ENCODE results near the gene MBNL1.

DNA sequence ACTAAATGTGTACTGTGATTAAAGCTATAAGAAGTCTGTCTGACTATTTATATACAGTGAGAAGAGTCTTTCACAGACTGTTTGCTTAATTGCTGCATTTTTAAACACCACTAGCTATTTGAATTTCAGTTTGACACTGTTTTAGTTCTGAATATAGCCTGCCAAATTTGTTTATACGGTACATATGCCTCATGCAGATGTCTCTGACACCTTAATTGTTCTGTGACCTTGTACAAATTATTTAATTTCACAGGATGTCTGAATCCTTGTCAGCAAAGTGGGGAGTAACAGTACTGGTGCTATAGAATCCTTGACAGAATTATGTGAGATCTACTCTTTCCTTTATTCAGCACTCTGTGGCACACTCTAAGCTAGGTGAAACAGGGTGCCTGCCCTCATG is 125.5 kb downstream of the MBNL1 start:
- TF ChIP-seq EZH2 (IDR thresholded peaks at IDR 0.05; ENCODE audit: borderline replicate concordance, insufficient read depth, low read length, poor library complexity, severe bottlenecking): no peak
- TF ChIP-seq POLR2AphosphoS5 (IDR thresholded peaks at IDR 0.05): no peak
- TF ChIP-seq, protein P1, sequence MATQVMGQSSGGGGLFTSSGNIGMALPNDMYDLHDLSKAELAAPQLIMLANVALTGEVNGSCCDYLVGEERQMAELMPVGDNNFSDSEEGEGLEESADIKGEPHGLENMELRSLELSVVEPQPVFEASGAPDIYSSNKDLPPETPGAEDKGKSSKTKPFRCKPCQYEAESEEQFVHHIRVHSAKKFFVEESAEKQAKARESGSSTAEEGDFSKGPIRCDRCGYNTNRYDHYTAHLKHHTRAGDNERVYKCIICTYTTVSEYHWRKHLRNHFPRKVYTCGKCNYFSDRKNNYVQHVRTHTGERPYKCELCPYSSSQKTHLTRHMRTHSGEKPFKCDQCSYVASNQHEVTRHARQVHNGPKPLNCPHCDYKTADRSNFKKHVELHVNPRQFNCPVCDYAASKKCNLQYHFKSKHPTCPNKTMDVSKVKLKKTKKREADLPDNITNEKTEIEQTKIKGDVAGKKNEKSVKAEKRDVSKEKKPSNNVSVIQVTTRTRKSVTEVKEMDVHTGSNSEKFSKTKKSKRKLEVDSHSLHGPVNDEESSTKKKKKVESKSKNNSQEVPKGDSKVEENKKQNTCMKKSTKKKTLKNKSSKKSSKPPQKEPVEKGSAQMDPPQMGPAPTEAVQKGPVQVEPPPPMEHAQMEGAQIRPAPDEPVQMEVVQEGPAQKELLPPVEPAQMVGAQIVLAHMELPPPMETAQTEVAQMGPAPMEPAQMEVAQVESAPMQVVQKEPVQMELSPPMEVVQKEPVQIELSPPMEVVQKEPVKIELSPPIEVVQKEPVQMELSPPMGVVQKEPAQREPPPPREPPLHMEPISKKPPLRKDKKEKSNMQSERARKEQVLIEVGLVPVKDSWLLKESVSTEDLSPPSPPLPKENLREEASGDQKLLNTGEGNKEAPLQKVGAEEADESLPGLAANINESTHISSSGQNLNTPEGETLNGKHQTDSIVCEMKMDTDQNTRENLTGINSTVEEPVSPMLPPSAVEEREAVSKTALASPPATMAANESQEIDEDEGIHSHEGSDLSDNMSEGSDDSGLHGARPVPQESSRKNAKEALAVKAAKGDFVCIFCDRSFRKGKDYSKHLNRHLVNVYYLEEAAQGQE (IDR thresholded peaks at IDR 0.05; ENCODE audit: borderline replicate concordance): no peak
- TF ChIP-seq EP300 (conservative IDR thresholded peaks at IDR 0.05; ENCODE audit: poor library complexity, severe bottlenecking): no peak
- TF ChIP-seq, protein P2, sequence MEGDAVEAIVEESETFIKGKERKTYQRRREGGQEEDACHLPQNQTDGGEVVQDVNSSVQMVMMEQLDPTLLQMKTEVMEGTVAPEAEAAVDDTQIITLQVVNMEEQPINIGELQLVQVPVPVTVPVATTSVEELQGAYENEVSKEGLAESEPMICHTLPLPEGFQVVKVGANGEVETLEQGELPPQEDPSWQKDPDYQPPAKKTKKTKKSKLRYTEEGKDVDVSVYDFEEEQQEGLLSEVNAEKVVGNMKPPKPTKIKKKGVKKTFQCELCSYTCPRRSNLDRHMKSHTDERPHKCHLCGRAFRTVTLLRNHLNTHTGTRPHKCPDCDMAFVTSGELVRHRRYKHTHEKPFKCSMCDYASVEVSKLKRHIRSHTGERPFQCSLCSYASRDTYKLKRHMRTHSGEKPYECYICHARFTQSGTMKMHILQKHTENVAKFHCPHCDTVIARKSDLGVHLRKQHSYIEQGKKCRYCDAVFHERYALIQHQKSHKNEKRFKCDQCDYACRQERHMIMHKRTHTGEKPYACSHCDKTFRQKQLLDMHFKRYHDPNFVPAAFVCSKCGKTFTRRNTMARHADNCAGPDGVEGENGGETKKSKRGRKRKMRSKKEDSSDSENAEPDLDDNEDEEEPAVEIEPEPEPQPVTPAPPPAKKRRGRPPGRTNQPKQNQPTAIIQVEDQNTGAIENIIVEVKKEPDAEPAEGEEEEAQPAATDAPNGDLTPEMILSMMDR (IDR thresholded peaks at IDR 0.05; ENCODE audit: poor library complexity, severe bottlenecking): no peak
- TF ChIP-seq TAF1 (IDR thresholded peaks at IDR 0.05; ENCODE audit: low read depth): no peak
- TF ChIP-seq RAD21 (conservative IDR thresholded peaks at IDR 0.05): no peak

Data from neural cell (in vitro differentiated cells).